ENCODE results near the gene CNTNAP1.

DNA sequence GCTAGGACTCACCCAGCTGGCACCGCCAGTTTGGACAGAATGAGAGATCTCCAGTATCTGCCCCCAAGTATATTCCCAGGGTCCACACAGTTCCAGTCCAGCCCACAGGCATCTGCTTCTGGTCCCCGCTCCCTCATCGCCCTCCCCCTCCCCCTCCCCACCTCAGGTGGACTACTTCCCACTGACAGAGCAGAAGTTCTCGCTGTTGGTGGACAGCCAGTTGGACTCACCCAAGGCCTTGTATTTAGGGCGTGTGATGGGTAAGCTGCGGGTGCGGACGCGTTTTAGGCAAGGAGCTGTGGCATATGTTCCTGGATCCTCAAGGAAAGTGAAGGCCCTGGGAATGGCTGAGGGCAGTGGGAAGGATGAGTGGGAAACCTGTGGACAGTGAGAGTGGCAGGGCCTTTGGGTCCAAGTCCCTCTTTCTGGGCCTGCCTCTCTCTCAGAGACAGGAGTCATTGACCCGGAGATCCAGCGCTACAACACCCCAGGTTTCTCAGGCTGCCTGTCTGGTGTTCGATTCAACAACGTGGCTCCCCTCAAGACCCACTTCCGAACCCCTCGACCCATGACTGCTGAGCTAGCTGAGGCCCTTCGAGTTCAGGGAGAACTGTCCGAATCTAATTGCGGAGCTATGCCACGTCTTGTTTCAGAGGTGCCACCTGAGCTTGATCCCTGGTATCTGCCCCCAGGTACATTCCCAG is 14.9 kb downstream of the CNTNAP1 start:
- no peak for TF ChIP-seq EZH2 (IDR thresholded peaks at IDR 0.05; ENCODE audit: borderline replicate concordance, low read length)
- TF ChIP-seq, protein P1, sequence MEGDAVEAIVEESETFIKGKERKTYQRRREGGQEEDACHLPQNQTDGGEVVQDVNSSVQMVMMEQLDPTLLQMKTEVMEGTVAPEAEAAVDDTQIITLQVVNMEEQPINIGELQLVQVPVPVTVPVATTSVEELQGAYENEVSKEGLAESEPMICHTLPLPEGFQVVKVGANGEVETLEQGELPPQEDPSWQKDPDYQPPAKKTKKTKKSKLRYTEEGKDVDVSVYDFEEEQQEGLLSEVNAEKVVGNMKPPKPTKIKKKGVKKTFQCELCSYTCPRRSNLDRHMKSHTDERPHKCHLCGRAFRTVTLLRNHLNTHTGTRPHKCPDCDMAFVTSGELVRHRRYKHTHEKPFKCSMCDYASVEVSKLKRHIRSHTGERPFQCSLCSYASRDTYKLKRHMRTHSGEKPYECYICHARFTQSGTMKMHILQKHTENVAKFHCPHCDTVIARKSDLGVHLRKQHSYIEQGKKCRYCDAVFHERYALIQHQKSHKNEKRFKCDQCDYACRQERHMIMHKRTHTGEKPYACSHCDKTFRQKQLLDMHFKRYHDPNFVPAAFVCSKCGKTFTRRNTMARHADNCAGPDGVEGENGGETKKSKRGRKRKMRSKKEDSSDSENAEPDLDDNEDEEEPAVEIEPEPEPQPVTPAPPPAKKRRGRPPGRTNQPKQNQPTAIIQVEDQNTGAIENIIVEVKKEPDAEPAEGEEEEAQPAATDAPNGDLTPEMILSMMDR (IDR thresholded peaks at IDR 0.05; ENCODE audit: low read length): no peak
